Measurements from ENCODE around the gene IL18R1.

Gene IL18R1

GRCh38 chr2:102345329-102345920 is 10.2 kb upstream of the IL18R1 start:
- no peak for DNase-seq

- no peak for DNase-seq
Observed at GRCh38 chr2:102346381-102347130, 9.0 kb upstream of the IL18R1 start.

GRCh38 chr2:102350137-102350793 is 5.3 kb upstream of the IL18R1 start:
- DNase-seq, result no peak

- no peak for DNase-seq
Observed at GRCh38 chr2:102356381-102356712, 751 bp downstream of the IL18R1 start.

- no peak for DNase-seq
Observed at GRCh38 chr2:102356741-102357140, 1.1 kb downstream of the IL18R1 start.

- no peak for DNase-seq
Observed at GRCh38 chr2:102357937-102358336, 2.3 kb downstream of the IL18R1 start.

GRCh38 chr2:102358496-102358895 is 2.9 kb downstream of the IL18R1 start:
- no peak for DNase-seq

- no peak for DNase-seq
Observed at GRCh38 chr2:102359527-102359926, 3.9 kb downstream of the IL18R1 start.

GRCh38 chr2:102361632-102362241 is 6.1 kb downstream of the IL18R1 start:
- no peak for DNase-seq

- DNase-seq, result no peak
Observed at GRCh38 chr2:102365763-102366162, 10.2 kb downstream of the IL18R1 start.

GRCh38 chr2:102366406-102367112 is 11.0 kb downstream of the IL18R1 start:
- no peak for DNase-seq

- no peak for DNase-seq
Observed at GRCh38 chr2:102367331-102367971, 11.9 kb downstream of the IL18R1 start.

- no peak for DNase-seq
Observed at GRCh38 chr2:102368461-102369109, 13.0 kb downstream of the IL18R1 start.

- no peak for DNase-seq
Observed at GRCh38 chr2:102369866-102370265, 14.3 kb downstream of the IL18R1 start.

GRCh38 chr2:102376052-102376591 is 20.5 kb downstream of the IL18R1 start:
- DNase-seq, result no peak

GRCh38 chr2:102383722-102384121 is 28.1 kb downstream of the IL18R1 start:
- DNase-seq, result no peak

- DNase-seq, result no peak
Observed at GRCh38 chr2:102385522-102385921, 29.9 kb downstream of the IL18R1 start.

GRCh38 chr2:102386004-102386403 is 30.4 kb downstream of the IL18R1 start:
- DNase-seq, result no peak

- DNase-seq, result no peak
Observed at GRCh38 chr2:102386867-102387541, 31.4 kb downstream of the IL18R1 start.

- no peak for DNase-seq
Observed at GRCh38 chr2:102387763-102388546, 32.4 kb downstream of the IL18R1 start.
